ENCODE measurements around the gene LGI4.

Gene LGI4

GRCh38 chr19:35084509-35084762, 50.4 kb downstream of the LGI4 start:
- DNase-seq: no peak

GRCh38 chr19:35083691-35084508, 51.0 kb downstream of the LGI4 start:
- peak; percentile 6 for DNase-seq

- DNase-seq: no peak
These were observed 53.7 kb downstream of the LGI4 start for GRCh38 chr19:35081201-35081600.

GRCh38 chr19:35080613-35081170, 54.2 kb downstream of the LGI4 start:
- no peak for DNase-seq

- no peak for DNase-seq
These were observed 55.0 kb downstream of the LGI4 start for GRCh38 chr19:35079826-35080225.

GRCh38 chr19:35077411-35078223, 57.2 kb downstream of the LGI4 start:
- DNase-seq: no peak

GRCh38 chr19:35076657-35077056, 58.2 kb downstream of the LGI4 start:
- DNase-seq: no peak

- no peak for DNase-seq
These were observed 58.9 kb downstream of the LGI4 start for GRCh38 chr19:35076026-35076370.

GRCh38 chr19:35075202-35076025, 59.4 kb downstream of the LGI4 start:
- DNase-seq: no peak

All from CD4-positive, alpha-beta T cell treated with Interferon gamma for 1 hour (primary cell).